HG03558 (cell line): Measurements from ENCODE around the gene STARD10.

ENCODE experiments used
- ATAC-seq: cut with Tn5 transposase; IDR thresholded peaks from one replicate; pipeline ENCODE4 v1.9.1; 2021; ENCODE audit warnings: moderate number of reproducible peaks; ENCODE audit not compliant: unreplicated experiment; ENCODE audit errors: extremely low read depth

The STARD10 gene

DNA sequence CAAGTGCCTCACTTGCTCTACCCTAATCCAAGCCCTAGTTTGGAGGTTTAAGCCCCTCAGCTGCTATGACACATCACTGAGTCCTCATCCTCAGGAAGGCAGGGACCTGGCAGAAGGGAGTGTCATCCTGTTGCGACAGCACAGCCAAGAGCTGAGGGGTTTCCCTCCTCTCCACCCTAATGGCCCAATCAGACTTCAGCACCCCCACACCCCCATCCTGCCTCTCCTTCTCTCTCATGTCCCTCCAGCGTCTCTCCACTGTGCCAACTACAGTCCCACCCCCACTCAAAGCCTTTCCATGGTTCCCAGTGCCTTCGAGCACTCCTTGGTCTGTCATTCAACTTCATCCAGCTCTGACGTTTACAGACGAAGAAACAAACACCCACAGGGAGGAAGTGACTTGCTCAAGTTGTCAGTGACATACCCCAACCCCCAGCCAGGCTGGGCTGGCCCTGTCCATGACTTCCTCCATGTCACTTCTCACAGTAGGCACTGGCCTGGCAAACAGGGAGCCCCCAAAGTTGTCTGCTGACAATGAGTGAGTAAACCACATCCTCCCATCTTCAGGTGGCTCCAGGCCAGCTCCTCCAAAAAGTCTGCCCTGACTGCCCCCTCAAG is 57.3 kb downstream of the STARD10 start:
- no peak for ATAC-seq

DNA sequence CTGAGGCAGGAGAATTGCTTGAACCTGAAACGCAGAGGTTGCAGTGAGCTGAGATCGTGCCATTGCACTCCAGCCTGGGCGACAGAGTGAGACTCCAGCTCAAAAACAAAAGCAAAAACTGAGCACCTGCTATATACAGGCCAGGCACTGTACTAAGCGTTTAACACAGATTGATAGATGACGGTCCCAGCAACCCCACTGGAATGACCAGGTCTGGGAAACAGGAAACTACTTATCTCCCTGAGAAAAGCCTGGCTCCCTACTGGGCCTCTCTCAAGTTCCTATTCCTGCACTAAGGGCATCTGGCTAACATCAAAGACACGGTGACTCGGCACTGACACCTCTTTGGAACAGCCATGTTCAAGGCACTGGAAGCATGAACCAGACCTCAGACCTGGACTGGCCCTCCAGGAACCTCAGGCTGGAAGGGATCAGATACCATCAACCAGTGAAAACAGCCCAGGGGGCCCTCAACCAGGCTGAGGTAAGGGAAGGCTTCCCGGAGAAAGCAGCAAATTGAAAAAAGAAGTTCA is 58.3 kb downstream of the STARD10 start:
- ATAC-seq: no peak

DNA sequence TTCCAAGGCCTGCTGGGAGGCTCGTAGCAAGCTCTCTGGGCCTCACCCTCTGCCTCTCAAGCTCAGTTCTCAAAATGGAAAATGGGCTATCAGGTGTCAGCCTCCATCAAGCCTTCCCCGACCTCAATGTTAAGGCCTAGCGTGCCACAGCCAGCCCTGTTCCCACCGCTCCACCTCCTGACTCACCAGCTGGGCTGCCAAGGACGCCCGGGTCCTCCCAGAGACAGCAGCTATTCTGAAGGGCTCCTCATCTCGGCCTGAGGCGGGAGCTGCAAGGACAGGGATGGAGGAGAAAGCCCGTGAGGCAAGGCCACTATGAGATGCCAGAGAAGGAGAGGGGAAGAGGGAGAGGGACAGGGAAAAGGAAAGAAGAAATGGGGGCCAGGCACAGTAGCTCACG is 61.5 kb downstream of the STARD10 start:
- ATAC-seq: no peak

DNA sequence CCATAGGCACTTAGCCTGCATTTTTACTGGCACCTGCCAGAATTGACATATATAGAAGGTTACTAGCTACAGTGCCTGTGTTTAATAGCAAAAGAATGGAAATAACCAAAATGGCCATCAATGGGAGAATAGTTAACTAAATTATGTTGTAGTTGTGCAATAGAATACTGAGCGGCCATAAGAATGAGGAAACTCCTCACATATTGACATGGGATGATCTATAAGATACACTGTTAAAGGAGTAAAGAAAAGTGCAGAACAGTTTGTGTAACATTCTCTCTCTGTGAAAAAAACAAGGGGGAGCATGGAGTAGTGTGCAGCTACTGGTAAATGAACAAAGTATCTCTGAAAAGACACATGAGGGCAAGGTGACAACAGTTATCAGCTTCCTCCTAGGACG is 63.1 kb downstream of the STARD10 start:
- ATAC-seq: no peak

DNA sequence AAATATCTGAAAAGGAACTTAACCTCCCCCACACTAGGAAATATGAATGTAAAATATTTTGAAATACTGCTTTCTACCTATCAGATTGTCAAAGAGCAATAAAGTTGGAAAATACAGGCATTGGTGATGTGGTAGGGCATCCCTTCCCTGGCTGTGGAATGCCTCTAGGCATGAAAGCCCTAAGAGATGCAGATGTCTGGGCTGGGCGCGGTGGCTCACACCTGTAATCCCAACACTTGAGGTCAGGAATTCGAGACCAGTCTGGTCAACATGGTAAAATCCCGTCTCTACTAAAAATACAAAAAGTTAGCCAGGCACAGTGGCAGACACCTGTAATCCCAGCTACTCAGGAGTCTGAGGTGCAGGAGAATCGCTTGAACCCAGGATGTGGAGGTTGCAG is 63.6 kb downstream of the STARD10 start:
- no peak for ATAC-seq

DNA sequence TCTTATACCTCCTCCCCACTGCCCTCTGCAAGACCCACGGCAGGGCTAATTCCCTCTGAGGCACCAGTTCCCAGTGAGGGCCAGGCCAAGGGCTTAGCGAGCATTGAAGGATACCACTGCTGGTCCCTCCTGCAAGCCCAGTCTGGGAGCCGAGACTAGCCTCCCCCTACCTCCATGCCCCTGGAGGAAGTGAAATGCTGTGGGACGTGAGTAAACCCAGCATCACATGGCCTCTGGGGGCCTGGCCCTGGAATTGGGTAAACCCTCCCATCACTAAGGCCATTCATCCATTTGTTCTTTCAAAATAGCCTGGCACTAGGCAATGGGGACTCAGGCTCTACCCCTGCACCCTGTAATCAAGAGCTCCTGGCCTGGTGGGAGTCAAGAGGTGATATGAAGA is 66.3 kb downstream of the STARD10 start:
- ATAC-seq: no peak

DNA sequence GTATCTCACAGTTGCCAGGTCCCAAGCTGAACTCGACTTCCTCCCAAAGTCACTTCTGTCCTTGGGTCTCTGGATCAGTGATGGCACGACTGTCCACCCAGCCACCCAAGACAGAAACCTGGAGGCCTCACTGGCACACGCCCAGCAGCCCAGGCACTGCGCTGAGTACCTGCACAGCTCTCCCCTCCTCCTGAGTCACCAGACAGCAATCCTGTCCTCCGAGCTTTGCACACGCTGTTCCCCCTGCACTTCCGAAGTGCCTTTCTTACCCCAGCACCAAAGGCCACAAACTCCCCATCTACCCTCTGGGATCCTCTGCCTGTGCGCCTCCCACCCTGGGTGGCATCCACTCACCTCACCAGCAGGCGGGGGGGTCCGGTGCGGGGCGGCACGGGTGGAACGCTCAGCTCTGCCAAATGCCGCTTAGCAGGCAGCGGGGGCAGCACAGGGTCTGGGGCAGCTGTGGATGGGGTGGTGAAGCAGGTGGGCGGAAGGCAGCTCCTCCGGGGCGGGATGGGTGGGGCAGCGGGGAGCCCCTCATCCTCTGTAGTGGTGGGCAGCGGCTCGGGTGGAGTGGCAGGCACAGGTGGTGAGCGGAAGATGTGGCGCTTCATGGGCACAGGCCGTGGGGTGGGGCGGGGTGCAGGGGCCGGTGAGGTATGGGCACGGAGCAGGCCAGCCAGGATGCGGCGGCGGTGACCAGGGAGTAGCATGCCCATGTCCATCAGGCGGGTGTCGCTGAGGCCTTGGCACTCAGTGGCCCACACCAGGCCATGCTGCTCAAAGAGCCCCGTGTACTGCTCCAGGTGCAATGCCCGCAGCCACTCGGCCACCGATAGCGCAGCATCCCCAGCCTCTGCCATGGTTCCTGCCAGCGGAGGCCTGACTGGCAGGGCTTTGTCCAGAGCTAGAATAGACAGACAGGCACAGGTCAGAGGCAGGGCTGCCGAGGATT is 67.3 kb downstream of the STARD10 start:
- no peak for ATAC-seq

DNA sequence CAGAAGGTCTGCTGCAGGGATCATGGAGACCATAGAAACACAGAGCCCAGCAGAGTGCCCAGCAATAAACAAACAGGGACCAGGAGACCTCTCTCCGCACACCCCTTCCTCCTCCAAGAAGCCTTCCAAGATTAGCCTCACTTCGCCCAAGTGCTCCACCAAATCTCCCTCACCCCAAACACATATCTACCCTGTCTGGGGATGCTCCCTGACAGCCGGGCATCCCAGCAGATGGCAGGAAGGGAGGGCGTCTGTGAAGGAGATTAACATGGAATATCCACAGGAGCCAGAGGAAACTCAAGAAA is 68.2 kb downstream of the STARD10 start:
- no peak for ATAC-seq

DNA sequence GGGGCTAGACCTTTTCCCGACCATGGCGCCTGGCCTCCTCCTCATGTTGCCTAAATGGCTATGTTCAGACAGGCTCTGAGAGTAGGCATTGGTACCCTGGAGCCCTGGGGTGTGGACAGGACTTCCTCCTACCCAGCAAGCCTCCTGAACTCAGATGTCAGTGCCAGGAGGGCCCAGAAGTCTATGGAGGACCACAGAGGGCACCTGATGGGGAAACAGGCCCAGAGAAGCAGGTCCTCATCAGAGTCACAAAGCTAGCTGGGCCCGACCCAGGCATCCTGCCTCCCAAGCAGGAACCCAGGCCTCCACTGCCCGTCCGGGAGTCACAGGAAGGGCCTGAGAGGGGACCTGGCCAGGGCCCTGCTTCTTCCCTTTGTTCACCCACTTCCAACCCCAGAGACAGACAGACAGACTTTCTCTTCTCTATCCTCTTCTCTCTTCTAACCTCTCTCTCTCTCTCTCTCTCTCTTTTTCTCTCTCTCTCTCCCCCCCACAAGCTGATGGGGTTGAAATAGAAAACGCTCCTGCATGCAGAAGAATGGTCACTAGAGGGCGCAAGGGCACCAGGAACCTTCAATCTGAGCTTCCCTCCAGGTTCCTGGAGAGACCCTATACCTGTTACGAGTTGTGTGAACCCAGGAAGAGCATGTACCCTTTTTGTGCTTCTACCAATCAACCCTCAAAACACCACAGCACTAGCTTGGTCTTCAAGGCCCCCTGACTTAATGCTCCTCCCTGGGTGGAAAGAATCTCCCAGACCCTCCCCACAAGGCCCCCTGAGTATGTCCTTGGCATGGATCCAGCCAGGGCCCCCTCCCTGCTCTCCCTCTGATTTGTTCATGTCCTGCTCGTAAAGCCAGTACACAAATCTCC is 68.8 kb downstream of the STARD10 start:
- no peak for ATAC-seq

DNA sequence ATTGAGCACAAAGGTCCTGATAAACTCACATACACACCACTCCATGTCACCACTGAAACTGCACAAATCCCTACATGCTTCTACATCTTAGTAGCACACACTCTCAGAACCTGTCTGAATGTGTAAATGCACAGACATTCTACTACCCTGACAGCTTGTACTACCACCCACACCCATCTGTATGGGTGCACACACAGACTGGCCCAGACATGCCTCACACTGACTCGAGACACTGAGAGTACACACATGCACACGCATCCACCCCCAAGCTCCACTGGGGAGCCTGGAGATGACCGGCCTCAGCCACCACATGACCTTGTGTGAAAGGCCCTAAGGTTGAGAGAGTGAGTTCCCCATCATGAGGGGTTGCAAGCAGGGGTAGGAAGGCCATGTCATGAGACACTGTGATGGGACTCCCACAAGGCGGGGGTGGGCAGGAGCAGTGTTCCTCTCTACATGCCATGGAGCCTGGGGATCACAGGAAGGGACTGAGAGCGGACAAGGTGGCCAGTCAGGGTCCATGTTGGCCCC is 69.8 kb downstream of the STARD10 start:
- no peak for ATAC-seq

DNA sequence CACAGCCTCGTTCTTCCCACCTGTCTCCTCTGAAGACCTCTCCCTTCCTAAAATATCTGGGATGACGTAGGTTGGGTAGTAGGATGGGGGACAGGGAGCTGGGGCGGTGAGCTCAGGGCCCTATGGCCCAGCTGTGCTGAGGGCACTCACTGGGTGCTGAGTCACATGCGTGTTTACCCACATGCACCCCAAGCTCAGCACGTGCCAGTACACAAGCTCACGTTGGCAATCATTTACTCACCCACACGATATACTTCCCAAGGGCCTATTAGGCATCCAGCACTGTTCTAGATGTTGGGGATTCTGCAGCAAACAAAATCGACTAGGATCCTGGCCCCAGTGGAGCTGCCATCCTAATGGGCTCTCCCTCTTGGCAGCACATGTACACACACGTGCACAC is 70.3 kb downstream of the STARD10 start:
- no peak for ATAC-seq

DNA sequence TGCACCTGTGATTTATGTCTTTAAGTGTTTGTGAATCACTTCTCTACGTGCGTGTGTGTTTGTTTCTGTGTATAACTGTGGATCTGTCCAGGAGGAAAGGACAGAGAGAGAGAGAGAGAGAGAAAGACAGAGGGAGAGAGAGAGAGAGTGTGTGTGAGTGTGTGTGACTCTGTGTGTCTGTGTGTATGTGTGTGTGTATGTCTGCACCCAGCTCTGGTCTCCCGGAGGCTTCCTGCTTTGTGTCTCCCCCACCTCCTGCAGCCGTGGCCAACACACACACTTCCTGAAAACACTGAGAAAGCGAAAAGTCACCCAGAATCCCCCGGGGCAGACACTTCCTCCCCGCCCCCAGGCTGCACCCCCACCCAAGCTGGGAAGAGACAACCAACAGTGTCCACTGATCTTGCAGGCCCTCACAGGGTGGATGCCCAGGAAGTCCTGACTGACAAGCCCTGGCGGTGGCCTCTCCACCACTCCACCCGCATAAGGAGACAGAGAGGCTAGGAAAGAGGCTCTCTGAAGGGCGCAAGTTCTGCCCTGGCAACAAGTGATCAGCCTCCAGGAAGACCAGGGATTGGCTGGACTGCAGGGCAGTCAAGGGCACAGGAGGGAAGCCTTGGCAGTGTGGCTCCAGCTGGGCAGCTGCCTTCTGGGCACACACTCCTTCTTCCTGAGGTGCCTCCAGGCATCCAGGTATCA is 71.6 kb downstream of the STARD10 start:
- peak; percentile 63 for ATAC-seq

DNA sequence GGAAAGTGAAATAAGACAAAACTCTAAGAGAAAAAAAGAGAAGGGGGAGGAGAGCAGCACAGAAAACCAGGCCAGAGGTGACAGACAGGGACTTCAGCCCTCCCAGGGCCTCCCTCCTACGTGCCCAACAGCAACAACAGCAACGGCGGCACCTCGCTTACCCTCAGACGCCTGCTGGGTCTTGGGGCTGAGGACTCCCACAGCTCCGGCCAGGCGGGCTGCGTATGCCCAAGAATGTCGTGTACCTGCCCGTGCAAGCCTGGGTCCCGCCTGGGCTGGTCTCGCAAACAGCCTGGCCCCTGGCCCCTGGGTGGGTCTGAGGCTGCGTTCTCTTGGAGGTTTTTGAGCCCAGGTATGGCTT is 72.2 kb downstream of the STARD10 start:
- ATAC-seq: no peak

DNA sequence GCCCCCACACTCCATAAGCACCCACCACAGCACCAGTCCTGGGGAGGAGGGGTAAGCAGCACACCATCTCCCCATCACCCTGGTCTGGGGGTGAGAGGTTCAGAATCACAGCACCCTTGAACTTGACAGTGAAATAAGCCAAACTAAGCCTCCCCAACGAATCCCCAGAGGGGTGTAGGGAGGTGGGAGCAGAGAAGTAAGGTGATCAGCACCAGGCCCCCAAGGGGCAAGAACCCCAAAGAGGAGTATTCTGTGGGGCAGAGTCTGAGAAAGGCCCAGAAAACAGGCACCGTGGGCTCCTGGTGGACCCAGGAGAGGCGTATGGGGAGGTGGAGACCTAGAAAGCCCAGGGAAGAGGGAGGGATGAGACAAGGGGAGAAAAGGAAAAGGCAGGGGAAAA is 72.6 kb downstream of the STARD10 start:
- ATAC-seq: no peak

DNA sequence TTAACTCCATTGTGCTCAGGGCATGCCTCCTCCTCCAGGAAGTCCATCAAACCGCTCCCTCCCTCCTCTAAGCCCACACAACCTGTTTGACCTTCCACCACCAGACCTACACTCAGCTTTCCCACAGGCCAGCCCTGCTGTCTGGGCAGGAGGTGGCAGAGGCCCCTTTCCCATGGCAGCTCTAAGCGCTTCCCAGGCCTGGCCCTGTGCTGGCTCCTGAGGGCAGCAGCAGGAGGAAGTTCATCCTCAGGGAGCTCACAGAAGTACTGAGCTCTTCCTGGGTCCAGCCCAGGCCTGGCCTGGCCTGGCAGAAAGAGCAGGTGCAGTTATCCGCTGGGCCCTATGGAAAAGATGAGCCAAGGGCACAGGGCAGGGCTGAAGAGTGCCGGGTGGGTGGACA is 73.1 kb downstream of the STARD10 start:
- no peak for ATAC-seq

DNA sequence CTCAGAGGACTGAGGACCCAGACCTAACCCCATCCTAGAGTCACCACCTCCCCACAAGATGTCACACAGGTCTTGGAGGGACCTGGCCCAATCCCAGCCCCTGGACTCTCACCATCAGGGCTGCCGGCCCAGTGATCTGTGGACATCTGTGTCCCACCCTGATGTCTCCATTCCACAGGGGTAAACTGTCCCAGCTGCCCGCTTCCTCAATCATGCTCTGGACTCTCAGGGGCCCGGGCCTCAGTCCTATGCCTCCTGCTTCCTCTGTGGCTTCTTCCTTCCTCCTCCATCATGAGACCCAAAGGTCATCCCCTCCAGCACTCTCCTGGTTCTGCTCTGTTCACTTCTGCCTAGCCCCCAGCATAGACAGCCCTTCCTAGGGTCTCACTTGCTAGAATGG is 73.8 kb downstream of the STARD10 start:
- no peak for ATAC-seq

DNA sequence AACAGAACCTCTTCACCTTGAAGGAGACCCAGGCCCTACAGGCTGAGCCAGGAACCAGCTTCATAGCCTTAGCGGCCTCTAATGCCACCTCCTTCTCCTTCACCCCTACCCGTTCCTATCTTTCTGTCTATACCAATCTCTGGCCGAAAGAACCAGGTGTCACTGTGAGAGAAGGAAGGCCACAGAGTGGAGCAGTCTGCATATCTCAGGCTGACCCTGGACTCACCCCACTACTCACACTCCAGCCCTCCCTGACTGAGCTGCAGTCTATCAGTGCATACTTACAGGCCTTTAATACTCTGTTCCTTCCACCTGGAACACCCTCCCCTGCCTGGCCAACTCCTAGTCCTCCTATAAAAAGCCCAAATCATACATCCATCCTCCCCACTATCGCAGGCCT is 74.3 kb downstream of the STARD10 start:
- ATAC-seq: no peak

DNA sequence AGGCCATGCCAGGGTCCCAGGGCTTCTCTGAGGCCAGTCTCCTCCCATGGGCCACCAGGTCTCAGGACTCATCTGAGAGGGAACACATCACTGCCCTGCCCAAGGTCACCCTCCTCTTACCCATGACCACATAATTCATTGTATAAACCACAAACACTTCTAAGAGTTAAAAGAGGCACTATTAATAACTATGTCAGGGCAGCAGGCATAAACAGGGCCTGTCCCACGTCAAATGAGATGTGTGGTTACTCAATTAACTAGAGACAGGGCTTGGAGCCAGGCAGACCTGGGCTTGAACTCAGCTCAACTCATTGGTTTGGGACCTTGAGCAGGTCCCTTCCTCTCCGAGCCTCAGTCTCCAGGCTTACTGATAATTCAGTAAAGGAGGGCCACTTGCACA is 74.7 kb downstream of the STARD10 start:
- no peak for ATAC-seq

DNA sequence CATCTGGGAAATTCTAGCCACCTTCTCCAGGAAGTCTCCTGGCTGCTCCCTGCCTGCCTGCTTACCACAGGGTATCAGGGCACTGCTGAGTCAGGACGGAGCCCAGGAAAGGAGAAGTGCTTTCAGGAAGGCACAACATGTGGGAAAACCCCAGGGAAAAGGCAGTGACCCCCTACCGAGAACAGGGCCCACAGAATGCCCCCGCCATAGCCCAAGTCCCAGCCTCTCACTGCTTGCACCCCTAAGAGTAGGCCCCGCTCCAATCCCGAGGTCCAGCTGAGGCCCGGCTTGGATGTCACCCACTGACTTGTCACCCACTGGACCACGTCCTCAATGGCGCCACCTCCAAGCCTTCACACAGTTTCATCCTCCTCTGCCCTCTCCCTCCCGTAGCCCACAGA is 75.7 kb downstream of the STARD10 start:
- no peak for ATAC-seq

DNA sequence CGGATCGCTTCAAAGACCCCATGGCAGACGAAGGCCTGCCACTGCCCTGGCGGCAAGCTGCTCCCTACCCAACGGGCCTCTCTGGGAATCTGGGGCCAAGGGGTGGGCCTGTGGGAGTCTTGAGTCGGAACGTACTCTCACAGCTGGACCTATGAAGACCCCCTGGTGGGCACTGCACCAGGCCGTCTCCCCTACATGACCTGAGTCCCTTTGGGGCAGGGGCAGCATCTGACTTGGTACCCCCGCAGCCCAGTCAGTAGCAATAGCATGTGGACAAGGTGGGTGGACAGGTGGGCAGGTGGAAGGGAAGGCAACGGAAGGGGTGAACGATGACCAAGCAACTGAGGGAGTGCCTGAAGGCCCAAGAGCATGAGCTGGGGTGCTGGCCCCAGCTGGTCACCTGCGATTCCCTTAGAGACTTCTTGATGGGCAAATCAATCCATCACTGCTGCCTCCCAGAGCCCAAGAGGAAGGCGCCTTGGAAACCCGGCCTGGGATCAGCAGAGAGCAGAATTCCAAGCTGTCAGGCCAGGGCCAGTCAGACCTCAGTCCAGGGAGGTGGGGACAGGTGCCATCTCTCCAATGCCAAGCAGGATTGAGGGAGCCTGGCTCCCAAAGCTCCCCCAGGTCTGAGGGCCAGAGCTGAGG is 76.9 kb downstream of the STARD10 start:
- no peak for ATAC-seq
